AG10803 (cell line): ENCODE measurements around the gene P2RY4.
"Not testable (repeated sequence)": the region's sequence is repeated elsewhere in the genome, so short reads cannot be mapped to it uniquely, and the experiment has no call there.

Experiments used
- DNase-seq: peaks from one replicate; pipeline ENCODE4 v3.0.0; 2010; ENCODE audit warnings: low read depth
- H3K4me3 ChIP-seq: 2 replicates; pipeline ENCODE4 v1.5.1; 2011; ENCODE audit warnings: mild to moderate bottlenecking, low read length, control low read depth
- TF ChIP-seq, protein P1 (sequence below): conservative IDR thresholded peaks from 2 replicates; pipeline ENCODE4 v1.5.1; 2011; ENCODE audit warnings: mild to moderate bottlenecking, low read length, control low read depth, inconsistent platforms

Gene P2RY4

DNA sequence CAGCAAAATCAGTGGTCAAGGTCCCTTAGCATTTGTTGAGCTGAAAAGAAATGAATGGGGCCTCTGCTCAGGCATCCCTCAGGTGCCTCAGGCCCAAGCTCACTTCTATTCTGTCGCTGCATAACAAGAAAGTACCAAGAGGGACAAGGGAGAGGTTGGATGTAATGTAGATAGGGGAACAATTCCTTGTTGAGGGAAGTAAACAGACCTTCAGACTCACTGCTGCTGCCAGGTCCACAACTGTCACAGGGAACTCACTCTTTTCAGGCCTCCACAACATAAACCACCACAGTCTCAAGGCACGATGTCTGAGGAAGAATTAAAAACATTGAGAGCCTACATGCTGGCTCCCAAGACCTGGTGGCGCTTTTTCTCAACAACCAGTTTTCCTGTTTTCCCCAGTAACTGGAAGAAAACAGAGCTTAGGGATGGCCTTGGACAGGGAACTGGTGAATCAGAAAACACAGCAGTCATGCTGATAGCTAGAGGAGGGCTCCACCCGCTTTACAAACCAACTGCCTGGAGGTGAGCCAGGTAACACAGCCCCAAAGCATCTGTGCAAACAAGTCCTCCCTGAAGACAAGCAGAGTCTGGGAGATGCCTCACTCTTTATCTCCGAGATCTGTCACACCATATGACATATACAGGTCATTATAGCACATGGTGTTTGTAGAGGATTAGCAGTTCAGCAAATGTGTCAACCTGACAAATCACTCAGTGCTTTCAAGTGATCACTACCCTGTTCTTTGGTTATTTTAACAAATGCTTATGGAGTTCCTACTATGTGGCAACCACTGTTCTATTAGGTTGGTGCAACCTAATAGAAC is 39.9 kb downstream of the P2RY4 start:
- no peak overlapping the region for H3K4me3 ChIP-seq
- DNase-seq: peak; percentile 13
- TF ChIP-seq, protein P1, sequence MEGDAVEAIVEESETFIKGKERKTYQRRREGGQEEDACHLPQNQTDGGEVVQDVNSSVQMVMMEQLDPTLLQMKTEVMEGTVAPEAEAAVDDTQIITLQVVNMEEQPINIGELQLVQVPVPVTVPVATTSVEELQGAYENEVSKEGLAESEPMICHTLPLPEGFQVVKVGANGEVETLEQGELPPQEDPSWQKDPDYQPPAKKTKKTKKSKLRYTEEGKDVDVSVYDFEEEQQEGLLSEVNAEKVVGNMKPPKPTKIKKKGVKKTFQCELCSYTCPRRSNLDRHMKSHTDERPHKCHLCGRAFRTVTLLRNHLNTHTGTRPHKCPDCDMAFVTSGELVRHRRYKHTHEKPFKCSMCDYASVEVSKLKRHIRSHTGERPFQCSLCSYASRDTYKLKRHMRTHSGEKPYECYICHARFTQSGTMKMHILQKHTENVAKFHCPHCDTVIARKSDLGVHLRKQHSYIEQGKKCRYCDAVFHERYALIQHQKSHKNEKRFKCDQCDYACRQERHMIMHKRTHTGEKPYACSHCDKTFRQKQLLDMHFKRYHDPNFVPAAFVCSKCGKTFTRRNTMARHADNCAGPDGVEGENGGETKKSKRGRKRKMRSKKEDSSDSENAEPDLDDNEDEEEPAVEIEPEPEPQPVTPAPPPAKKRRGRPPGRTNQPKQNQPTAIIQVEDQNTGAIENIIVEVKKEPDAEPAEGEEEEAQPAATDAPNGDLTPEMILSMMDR: no peak

DNA sequence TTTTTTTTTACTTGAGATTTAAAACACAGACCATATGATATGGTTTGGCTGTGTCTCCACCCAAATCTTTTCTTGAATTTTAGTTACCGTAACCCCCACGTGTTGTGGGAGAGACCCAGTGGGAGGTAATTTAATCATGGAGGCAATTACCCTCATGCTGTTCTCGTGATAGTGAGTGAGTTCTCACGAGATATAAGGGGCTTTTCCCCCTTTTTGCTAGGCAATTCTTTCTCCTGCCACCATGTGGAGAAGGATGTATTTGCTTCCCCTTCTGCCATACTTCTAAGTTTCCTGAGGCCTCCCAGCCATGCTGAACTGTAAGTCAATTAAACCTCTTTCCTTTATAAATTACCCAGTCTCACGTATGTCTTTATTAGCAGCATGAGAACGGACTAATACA is 50.4 kb downstream of the P2RY4 start:
- H3K4me3 ChIP-seq, DNase-seq: not testable (repeated sequence)

DNA sequence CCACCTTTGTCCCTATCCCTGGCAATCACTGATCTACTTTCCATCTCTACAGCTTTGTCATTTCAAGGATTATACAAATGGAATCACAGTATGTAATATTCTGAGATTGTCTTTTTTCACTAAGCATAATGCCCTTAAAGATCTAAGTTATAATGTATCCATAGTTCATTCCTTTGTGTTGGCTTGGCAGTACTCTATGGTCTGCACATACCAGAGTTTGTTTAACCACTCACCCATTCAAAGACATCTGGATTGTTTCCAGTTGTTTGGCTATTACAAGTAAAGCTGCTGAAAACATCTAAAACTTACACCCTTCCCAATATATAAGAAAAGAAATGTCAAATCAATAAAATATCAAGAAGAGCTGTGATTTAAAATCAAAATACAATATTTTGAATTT is 51.5 kb downstream of the P2RY4 start:
- DNase-seq: peak; percentile 6
- TF ChIP-seq, protein P1: no peak
- no peak overlapping the region for H3K4me3 ChIP-seq
